WERI-Rb-1 (cell line): ENCODE measurements around the gene PLEKHA3.

ENCODE experiments used
- DNase-seq: peaks from one replicate; pipeline ENCODE4 v3.0.0-alpha.2; 2020
- H3K27ac ChIP-seq: fragments of 250-450 bp; sonication (Bioruptor Pico); 2 replicates; pipeline ENCODE4 v1.5.1; 2020; ENCODE audit warnings: mild to moderate bottlenecking, moderate library complexity
- H3K27me3 ChIP-seq: fragments of 250-450 bp; sonication (Bioruptor Pico); 2 replicates; pipeline ENCODE4 v1.5.1; 2021; ENCODE audit warnings: mild to moderate bottlenecking, low read depth, moderate library complexity; ENCODE audit not compliant: insufficient read depth, severe bottlenecking
- H3K36me3 ChIP-seq: fragments of 250-450 bp; sonication (Bioruptor Pico); 2 replicates; pipeline ENCODE4 v1.5.1; 2020; ENCODE audit warnings: mild to moderate bottlenecking, moderate library complexity
- H3K4me3 ChIP-seq: 2 replicates; pipeline ENCODE4 v1.5.1; 2011; ENCODE audit warnings: low read depth, mild to moderate bottlenecking, control low read depth, low read length
- H3K9me3 ChIP-seq: fragments of 250-450 bp; sonication (Bioruptor Pico); 2 replicates; pipeline ENCODE4 v1.5.1; 2021; ENCODE audit warnings: mild to moderate bottlenecking, moderate library complexity; ENCODE audit not compliant: severe bottlenecking
- TF ChIP-seq, protein P1 (sequence below): IDR thresholded peaks from 2 replicates; pipeline ENCODE4 v1.5.1; 2011; ENCODE audit warnings: low read depth, mild to moderate bottlenecking, control low read depth, inconsistent platforms, low read length

PLEKHA3 gene

DNA sequence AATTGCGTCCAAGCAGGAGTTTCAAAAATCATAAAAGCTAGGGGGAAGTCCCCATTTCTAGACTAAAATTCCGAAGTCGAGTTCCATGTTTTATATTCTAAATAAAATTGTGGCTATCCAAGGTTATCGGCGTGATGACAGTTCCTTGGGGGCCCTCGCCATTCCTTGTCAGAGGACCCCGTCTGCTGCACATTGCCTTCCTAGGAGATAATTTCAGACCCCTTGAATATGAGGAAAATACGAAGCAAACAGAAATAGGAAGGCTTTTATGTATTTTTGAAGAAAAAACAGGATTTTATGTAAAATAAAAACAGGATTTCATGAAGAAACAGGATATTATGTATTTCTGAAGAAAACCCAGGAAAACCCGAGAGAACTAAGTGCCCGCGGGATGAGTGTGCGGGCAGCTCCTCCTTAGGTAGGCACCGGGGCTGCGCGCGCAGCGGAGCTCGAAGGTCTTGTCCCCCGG is 465 bp upstream of the PLEKHA3 start:
- H3K27me3 ChIP-seq: no peaks in the 10 kb centered on the region
- H3K4me3 ChIP-seq: peak overlapping the region; percentile 81
- H3K9me3 ChIP-seq: no peaks in the 10 kb centered on the region
- no peak for DNase-seq
- H3K27ac ChIP-seq: peak overlapping the region; percentile 85
- H3K36me3 ChIP-seq: no peaks in the 10 kb centered on the region
- TF ChIP-seq, protein P1, sequence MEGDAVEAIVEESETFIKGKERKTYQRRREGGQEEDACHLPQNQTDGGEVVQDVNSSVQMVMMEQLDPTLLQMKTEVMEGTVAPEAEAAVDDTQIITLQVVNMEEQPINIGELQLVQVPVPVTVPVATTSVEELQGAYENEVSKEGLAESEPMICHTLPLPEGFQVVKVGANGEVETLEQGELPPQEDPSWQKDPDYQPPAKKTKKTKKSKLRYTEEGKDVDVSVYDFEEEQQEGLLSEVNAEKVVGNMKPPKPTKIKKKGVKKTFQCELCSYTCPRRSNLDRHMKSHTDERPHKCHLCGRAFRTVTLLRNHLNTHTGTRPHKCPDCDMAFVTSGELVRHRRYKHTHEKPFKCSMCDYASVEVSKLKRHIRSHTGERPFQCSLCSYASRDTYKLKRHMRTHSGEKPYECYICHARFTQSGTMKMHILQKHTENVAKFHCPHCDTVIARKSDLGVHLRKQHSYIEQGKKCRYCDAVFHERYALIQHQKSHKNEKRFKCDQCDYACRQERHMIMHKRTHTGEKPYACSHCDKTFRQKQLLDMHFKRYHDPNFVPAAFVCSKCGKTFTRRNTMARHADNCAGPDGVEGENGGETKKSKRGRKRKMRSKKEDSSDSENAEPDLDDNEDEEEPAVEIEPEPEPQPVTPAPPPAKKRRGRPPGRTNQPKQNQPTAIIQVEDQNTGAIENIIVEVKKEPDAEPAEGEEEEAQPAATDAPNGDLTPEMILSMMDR: no peak

DNA sequence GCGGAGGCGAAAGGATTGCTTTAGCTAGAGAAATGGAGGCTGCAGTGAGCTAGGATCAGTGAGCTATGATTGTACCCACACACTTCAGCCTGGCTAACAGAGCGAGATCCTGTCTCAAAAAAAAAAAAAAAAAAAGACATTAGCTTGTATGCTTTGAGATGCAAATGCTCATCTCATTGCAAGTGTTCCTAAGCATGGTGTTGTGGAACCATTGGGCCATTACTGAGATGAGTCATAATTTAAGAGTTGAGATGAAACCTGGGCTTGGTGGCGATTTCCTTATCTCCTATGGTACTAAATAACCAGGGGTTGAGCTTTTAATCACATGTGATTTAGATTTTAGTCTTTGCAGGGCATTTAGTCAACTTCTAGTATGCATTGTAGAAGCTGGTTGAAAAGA is 2.2 kb downstream of the PLEKHA3 start:
- H3K9me3 ChIP-seq: no peaks in the 10 kb centered on the region
- no peak overlapping the region for H3K4me3 ChIP-seq
- TF ChIP-seq, protein P1: no peak
- H3K27me3 ChIP-seq: no peaks in the 10 kb centered on the region
- peaks cover 9% of the 10 kb centered on the region; the same call in 1 of the 2 replicates for H3K36me3 ChIP-seq
- H3K27ac ChIP-seq: no peak overlapping the region
- DNase-seq: no peak

DNA sequence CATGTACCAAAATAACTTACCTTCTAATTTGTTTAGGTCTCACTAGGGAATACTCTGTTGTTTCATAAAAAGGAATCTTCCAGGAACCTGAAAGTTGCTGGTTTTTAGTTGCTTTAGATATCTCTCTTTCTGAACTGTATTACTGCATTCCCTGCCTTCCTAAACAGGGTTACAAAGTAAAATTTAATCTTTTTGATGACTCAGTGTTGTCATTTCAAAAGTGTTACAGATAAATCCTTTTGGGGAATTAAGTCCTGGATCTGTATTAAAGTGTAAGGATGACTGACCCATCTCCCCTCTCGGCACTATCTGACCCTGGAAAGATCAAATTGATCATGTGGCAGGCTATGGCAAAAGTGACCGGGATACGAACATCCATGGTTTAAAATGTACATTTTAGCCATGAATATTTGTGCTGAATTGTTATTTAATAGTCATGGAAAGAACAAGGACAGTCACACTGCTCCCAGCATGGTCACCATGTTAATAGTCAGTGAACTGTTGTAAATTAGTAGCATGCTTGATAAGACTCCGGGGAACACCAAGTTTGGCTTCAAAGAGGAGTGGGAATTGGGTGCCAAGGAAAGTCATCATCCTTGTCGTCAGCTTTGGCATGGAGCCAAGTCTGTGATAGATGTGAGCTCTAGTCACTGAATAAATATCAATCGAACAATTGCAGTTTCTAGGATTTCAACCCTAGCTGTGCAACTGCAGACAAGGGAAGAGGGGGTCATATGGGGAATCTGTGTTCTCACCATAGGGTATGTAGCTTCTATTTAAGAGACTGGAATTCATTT is 4.2 kb downstream of the PLEKHA3 start:
- no peaks in the 10 kb centered on the region for H3K27me3 ChIP-seq
- no peak overlapping the region for H3K4me3 ChIP-seq
- H3K9me3 ChIP-seq: no peaks in the 10 kb centered on the region
- TF ChIP-seq, protein P1: no peak
- DNase-seq: no peak
- H3K27ac ChIP-seq: no peak overlapping the region
- H3K36me3 ChIP-seq: peaks cover 9% of the 10 kb centered on the region

DNA sequence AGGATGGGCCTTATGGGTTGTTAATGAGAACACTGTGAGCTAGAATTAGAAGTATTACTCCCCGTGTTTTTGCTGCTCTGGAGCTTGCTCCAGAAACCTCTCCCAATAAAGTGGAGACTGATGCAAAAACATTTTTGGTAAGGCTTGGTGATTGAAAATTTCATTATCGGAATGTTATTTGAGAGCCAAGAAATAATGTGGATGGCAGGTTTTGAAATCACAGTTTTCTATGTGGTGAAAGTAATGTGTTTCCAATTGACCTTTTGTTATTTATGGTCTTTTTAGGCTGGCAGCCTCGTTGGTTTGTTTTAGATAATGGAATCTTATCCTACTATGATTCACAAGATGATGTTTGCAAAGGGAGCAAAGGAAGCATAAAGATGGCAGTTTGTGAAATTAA is 5.1 kb downstream of the PLEKHA3 start:
- no peaks in the 10 kb centered on the region for H3K9me3 ChIP-seq
- DNase-seq: no peak
- TF ChIP-seq, protein P1: no peak
- no peaks in the 10 kb centered on the region for H3K27me3 ChIP-seq
- H3K36me3 ChIP-seq: peaks cover 12% of the 10 kb centered on the region
- H3K4me3 ChIP-seq: no peak overlapping the region
- H3K27ac ChIP-seq: no peak overlapping the region

DNA sequence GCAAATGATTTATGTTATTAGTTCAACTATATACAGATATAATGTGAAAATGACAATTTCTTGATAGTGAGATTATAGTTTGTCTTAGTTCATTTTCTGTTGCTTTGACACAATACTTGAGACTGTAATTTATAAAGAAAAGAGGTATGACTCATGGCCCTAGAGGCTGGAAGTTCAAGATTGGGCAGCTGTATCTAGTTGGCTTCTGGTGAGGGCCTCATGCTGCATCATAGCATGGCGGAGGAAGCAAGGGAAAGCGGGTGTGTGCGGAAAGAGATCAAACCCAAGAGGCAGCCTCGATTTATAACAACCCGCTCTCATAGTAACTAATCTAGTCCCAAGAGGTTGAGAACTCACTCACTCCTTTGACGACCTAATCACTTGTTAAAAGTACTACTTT is 11.4 kb downstream of the PLEKHA3 start:
- DNase-seq: no peak
- Histone ChIP-seq H3K27me3 (no peaks in the 10 kb centered on the region), H3K27ac (no peak overlapping the region), H3K9me3 (no peaks in the 10 kb centered on the region), H3K36me3 (peaks cover 48% of the 10 kb centered on the region), H3K4me3 (no peak overlapping the region)
- TF ChIP-seq, protein P1: no peak
